Measurements from ENCODE around the gene NUP214. TPM values are rescaled to one million over a fixed set of nuclear protein-coding genes. Genes with fewer than 3 reads are reported as not detected.
"Not testable (repeated sequence)": the region's sequence is repeated elsewhere in the genome, so short reads cannot be mapped to it uniquely, and the experiment has no call there.

The NUP214 gene
- total RNA-seq, 1 experiment from 2014 or later = 36.1 TPM

GRCh38 chr9:131228988-131229387, 103.6 kb downstream of the NUP214 start:
- Histone ChIP-seq H3K4me1 (no peaks in the 10 kb centered on the region), H3K27ac (no peak overlapping the region), H3K27me3 (no peaks in the 10 kb centered on the region), H3K36me3 (peaks cover 52% of the 10 kb centered on the region), H3K4me3 (no peak overlapping the region), H3K9me3 (replicated peaks) (no peaks in the 10 kb centered on the region)
- no peak for DNase-seq

GRCh38 chr9:131233556-131233955, 108.2 kb downstream of the NUP214 start:
- no peaks in the 10 kb centered on the region for H3K27me3 ChIP-seq
- H3K27ac ChIP-seq = no peak overlapping the region
- H3K9me3 ChIP-seq (replicated peaks) = no peaks in the 10 kb centered on the region
- H3K36me3 ChIP-seq = peaks cover 49% of the 10 kb centered on the region
- no peak for DNase-seq
- H3K4me1 ChIP-seq = peaks cover 20% of the 10 kb centered on the region
- H3K4me3 ChIP-seq = no peak overlapping the region

- Histone ChIP-seq H3K4me1 (peaks cover 21% of the 10 kb centered on the region), H3K36me3 (peaks cover 45% of the 10 kb centered on the region), H3K4me3 (no peak overlapping the region), H3K27me3 (no peaks in the 10 kb centered on the region), H3K27ac (no peak overlapping the region), H3K9me3 (replicated peaks) (no peaks in the 10 kb centered on the region)
- DNase-seq = no peak
Observed at GRCh38 chr9:131233995-131234394, 108.6 kb downstream of the NUP214 start.

DNA sequence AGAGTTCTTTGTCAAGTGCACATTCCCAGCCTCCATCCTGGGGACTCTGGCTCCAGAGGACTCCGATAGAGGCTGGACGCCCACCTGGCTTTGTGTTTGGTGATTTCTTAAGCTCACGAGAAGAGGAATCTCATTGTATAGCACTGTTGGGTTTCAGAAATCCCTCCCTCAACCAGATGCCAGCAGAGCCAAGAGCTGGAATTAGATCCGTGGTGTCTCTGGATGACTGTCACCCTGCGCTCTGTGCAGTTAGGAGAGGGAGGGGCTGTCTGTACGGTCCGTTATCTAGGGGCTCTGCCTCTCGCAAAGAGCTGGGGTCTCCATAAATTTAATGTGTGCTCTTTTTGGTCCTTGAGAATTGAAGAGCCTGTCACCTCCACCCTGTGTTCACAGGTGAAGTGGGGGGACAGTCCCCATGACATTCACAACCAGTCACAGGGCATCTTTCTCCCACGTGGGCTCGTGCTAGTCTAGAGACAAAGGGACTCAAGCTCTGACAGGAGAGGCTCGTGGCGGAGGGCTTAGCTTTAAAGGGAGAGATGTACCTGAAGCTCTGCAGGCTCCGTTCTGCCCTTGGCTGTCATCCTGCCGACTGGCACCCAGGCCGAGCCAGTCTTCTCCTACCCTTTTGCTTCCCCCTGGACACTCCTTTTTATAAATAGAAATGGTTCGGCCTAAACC, 109.6 kb downstream of the NUP214 start:
- Histone ChIP-seq H3K27ac (no peak overlapping the region), H3K27me3 (no peaks in the 10 kb centered on the region), H3K36me3 (peaks cover 38% of the 10 kb centered on the region), H3K4me3 (no peak overlapping the region), H3K4me1 (peaks cover 27% of the 10 kb centered on the region), H3K9me3 (replicated peaks) (no peaks in the 10 kb centered on the region)
- no peak for DNase-seq

GRCh38 chr9:131235480-131235851, 110.1 kb downstream of the NUP214 start:
- peaks cover 27% of the 10 kb centered on the region for H3K4me1 ChIP-seq
- DNase-seq = no peak
- H3K9me3 ChIP-seq (replicated peaks) = no peaks in the 10 kb centered on the region
- peaks cover 33% of the 10 kb centered on the region for H3K36me3 ChIP-seq
- H3K27ac ChIP-seq = no peak overlapping the region
- no peaks in the 10 kb centered on the region for H3K27me3 ChIP-seq
- H3K4me3 ChIP-seq = no peak overlapping the region

DNA sequence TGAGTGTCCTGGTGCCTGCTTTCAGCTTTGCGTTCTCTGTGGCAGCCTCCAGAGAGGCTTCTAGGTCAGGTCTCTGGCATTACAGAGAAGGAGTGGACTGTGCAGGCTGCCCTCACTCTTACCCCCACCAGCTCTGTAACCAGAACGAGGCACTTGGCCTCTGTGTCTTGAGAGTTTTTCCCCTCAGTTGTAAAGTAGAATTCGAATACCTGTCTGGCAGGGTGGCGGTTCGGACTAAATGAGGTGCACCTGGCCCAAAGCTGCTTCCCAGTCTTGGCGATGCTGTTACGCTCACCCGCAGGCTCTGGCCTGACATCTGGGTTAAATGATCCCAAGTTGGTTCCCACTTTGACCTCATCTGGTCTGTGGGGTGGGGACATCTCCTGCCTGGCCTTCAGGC, 110.8 kb downstream of the NUP214 start:
- DNase-seq = no peak
- H3K4me3 ChIP-seq = no peak overlapping the region
- no peaks in the 10 kb centered on the region for H3K27me3 ChIP-seq
- peaks cover 26% of the 10 kb centered on the region for H3K36me3 ChIP-seq
- H3K4me1 ChIP-seq = peaks cover 27% of the 10 kb centered on the region
- H3K27ac ChIP-seq = no peak overlapping the region
- H3K9me3 ChIP-seq (replicated peaks) = no peaks in the 10 kb centered on the region

- DNase-seq = peak in 1 of 2 experiments; percentile 14
- Histone ChIP-seq H3K4me1 (peaks cover 27% of the 10 kb centered on the region), H3K27ac (no peak overlapping the region), H3K4me3 (no peak overlapping the region), H3K36me3 (peaks cover 21% of the 10 kb centered on the region), H3K27me3 (no peaks in the 10 kb centered on the region), H3K9me3 (replicated peaks) (no peaks in the 10 kb centered on the region)
Observed at GRCh38 chr9:131236761-131237160, 111.4 kb downstream of the NUP214 start.

DNA sequence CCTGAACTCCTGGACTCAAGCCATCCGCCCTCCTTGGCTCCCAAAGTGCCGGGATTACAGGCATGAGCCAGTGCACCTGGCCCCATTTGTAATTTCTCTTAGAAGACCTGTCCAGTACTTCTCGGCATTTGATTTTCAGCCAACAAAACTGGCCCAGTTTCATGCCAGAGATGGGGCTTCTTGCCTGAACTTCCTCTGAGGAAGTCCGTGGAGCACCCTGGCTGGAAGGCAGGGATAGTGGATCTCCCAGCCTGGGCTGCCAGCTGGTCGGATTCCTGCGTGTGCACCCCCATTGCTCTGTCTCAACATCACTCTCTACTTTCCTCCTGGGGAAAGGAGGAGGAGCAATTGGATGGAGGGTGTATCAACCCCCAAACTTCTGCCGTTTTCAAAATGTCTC, 111.9 kb downstream of the NUP214 start:
- peak overlapping the region; percentile 39 for H3K4me3 ChIP-seq
- no peaks in the 10 kb centered on the region for H3K9me3 ChIP-seq (replicated peaks)
- H3K4me1 ChIP-seq = peaks cover 27% of the 10 kb centered on the region
- no peaks in the 10 kb centered on the region for H3K27me3 ChIP-seq
- DNase-seq = peak; percentile 65 to 78
- H3K27ac ChIP-seq = peak overlapping the region; percentile 95
- peaks cover 16% of the 10 kb centered on the region for H3K36me3 ChIP-seq

- Histone ChIP-seq H3K27ac (peak overlapping the region; percentile 95), H3K4me3 (peak overlapping the region; percentile 39)
- DNase-seq = peak; percentile 87 to 89
Observed at GRCh38 chr9:131237931-131238401, 112.6 kb downstream of the NUP214 start.

GRCh38 chr9:131238402-131239021, 113.1 kb downstream of the NUP214 start:
- Histone ChIP-seq H3K4me3 (peak overlapping the region; percentile 39), H3K27me3 (no peaks in the 10 kb centered on the region)
- DNase-seq = peak; percentile 94 to 96

More at GRCh38 chr9:131237931-131238401, 112.6 kb downstream of the NUP214 start:
- H3K27me3 ChIP-seq = no peaks in the 10 kb centered on the region
- H3K36me3 ChIP-seq = peaks cover 12% of the 10 kb centered on the region
- 0 out of 2 replicates have a peak, but pooled peaks cover 2% of the 10 kb centered on the region for H3K9me3 ChIP-seq (replicated peaks)
- H3K4me1 ChIP-seq = peaks cover 27% of the 10 kb centered on the region

GRCh38 chr9:131239161-131239975, 114.0 kb downstream of the NUP214 start:
- Histone ChIP-seq H3K27me3 (no peaks in the 10 kb centered on the region), H3K4me1 (peaks cover 27% of the 10 kb centered on the region), H3K36me3 (no peaks in the 10 kb centered on the region), H3K27ac (peak overlapping the region; percentile 95), H3K9me3 (replicated peaks) (0 out of 2 replicates have a peak, but pooled peaks cover 3% of the 10 kb centered on the region), H3K4me3 (peak overlapping the region; percentile 39)
- no peak for DNase-seq

More at GRCh38 chr9:131238402-131239021, 113.1 kb downstream of the NUP214 start:
- Histone ChIP-seq H3K9me3 (replicated peaks) (0 out of 2 replicates have a peak, but pooled peaks cover 3% of the 10 kb centered on the region), H3K27ac (peak overlapping the region; percentile 95), H3K36me3 (peaks cover 6% of the 10 kb centered on the region; the same call in 1 of the 2 replicates), H3K4me1 (peaks cover 27% of the 10 kb centered on the region)

DNA sequence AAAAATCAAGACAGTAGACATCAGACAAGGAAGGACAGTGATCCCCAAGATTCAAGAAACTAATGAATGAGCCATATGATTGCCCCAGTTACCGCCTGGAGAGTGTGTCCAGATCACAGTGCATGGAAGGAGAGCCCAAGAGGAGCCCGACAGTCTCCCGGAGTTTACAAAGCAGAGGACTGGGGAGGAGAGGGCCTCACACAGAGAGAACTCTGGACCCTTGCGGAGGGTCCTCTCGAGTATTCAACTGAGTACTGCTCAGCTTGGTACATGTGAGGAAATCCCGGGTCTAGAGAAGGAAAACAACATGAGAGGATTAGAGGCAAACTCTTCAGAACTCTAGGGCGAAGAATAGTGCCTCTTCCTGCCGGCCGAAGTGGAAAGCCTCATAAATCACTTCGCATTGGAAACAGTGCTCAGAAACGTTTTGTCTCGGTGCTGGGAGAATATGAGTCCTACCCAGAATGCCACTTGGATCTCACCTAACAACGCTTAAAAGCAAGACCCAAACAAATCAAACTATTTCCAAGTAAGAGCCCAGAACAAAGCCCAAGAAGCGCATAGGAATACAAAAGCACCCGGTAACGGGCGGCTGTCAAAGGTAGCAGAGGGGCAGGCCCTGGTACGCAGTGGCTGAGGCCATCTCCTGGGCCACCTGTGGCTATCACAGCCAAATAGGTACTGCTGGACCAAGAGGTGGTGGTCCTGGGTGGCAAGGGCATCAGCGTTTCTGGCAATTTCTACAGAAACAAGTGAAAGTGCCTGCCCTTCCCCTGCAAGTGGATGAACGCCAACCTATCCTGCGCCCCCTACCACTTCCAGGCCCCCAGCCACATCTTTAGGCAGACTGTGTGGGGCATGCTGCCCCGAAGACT, 114.9 kb downstream of the NUP214 start:
- DNase-seq = no peak
- Histone ChIP-seq H3K4me1 (peaks cover 27% of the 10 kb centered on the region), H3K9me3 (replicated peaks) (0 out of 2 replicates have a peak, but pooled peaks cover 3% of the 10 kb centered on the region), H3K27me3 (no peaks in the 10 kb centered on the region), H3K27ac (no peak overlapping the region), H3K4me3 (no peak overlapping the region), H3K36me3 (no peaks in the 10 kb centered on the region)

DNA sequence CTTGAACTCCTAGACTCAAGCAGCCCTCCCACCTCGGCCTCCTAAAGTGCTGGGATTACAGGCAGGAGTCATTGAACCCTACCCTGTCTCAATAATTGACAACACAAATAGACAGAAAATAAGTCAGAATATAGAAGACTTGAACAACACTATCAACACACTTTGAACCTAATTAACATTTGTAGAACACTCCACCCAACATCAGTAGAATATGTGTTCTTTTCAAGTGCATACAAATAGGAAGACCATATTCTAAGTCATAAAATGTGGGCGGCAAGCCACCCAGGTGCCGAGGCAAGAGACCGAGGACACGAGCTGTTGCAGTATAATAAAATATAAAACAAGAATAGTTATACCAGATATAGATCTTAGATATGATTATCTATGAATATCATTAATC, 118.9 kb downstream of the NUP214 start:
- H3K36me3 ChIP-seq; H3K9me3 ChIP-seq (replicated peaks); H3K27ac ChIP-seq; H3K27me3 ChIP-seq; H3K4me3 ChIP-seq; DNase-seq; H3K4me1 ChIP-seq: not testable (repeated sequence)

- Histone ChIP-seq H3K27me3 (no peaks in the 10 kb centered on the region), H3K36me3 (no peaks in the 10 kb centered on the region), H3K4me3 (no peak overlapping the region), H3K4me1 (no peaks in the 10 kb centered on the region), H3K9me3 (replicated peaks) (0 out of 2 replicates have a peak, but pooled peaks cover 3% of the 10 kb centered on the region), H3K27ac (no peak overlapping the region)
- DNase-seq = no peak
Observed at GRCh38 chr9:131246618-131247017, 121.2 kb downstream of the NUP214 start.
